A549 (cell line): ENCODE data around the gene LAMA2. TPM values are rescaled to one million over a fixed set of nuclear protein-coding genes. Genes with fewer than 3 reads are reported as not detected.

Experiments used
- ATAC-seq, 2 experiments: fragments of 200-7000 bp in 1 of 2; fragments of >200 bp in 1 of 2; cut with Nextera tagmentation in 1 of 2; cut with Tn5 transposase in 1 of 2; 3 replicates each; pipeline versions ENCODE4 v1.8.0 to v1.9.1; 2018 to 2020; ENCODE audit warnings: mild to moderate bottlenecking in 1 of 2, moderate library complexity in 1 of 2
- CTCF ChIA-PET: fragments of 300-600 bp; sonication (Branson Sonifier 250); formaldehyde crosslinking; extraction: SDS; loops from one replicate; lab custom pipeline; 2021; ENCODE audit warnings: antibody characterized with exemption, inconsistent platforms; lab: Yijun Ruan, JAX
- POLR2A ChIA-PET: fragments of 350-600 bp; formaldehyde crosslinking; extraction: SDS; loops from one replicate; lab custom pipeline; 2021; ENCODE audit warnings: antibody characterized with exemption, inconsistent platforms; lab: Yijun Ruan, JAX
- DNase-seq, 2 experiments: peaks; one replicate each; pipeline versions ENCODE4 v3.0.0 to v3.0.0-alpha.2; 2011 to 2016; ENCODE audit warnings: low read depth in 1 of 2, low spot score in 1 of 2
- FAIRE-seq: peaks from 2 replicates; lab custom pipeline; 2011; peaks lifted over from hg19 to GRCh38; lab: Jason Lieb, UNC
- H3K27ac ChIP-seq, 2 experiments: fragments of >200 bp; sonication (Bioruptor Twin); formaldehyde crosslinking; 3 replicates each; pipeline ENCODE4 v1.5.1; 2016 to 2017
- H3K4me1 ChIP-seq: fragments of >200 bp; sonication (Bioruptor Twin); formaldehyde crosslinking; 3 replicates; pipeline ENCODE4 v1.6.1; 2016
- H3K4me2 ChIP-seq: fragments of >200 bp; sonication (Bioruptor Twin); formaldehyde crosslinking; 3 replicates; pipeline ENCODE4 v1.6.1; 2016
- H3K4me3 ChIP-seq: fragments of >200 bp; sonication (Bioruptor Twin); formaldehyde crosslinking; 3 replicates; pipeline ENCODE4 v1.5.1; 2016
- H3K9me3 ChIP-seq: fragments of >200 bp; sonication (Bioruptor Twin); formaldehyde crosslinking; 3 replicates; pipeline ENCODE4 v1.6.1; 2016
- CTCF ChIP-seq: fragments of >200 bp; sonication (Bioruptor Twin); formaldehyde crosslinking; IDR thresholded peaks from 3 replicates; pipeline ENCODE4 v1.5.1; 2016
- EHF ChIP-seq: fragments of 250-450 bp; sonication (Bioruptor Pico); IDR thresholded peaks from 2 replicates; pipeline ENCODE4 v1.5.0; 2020; ENCODE audit warnings: mild to moderate bottlenecking
- EHMT2 ChIP-seq: fragments of 200-600 bp; sonication (generic); IDR thresholded peaks from 2 replicates; pipeline ENCODE4 v1.6.1; 2016; ENCODE audit warnings: antibody characterized with exemption, low read depth, mild to moderate bottlenecking, moderate library complexity
- EP300 ChIP-seq, 2 experiments: fragments of >200 bp; sonication (Bioruptor Twin); formaldehyde crosslinking; IDR thresholded peaks; 2 replicates in 1 of 2; 3 replicates in 1 of 2; pipeline ENCODE4 v1.6.1; 2016 to 2017
- FOSB ChIP-seq: fragments of 250-450 bp; sonication (Bioruptor Pico); IDR thresholded peaks from 2 replicates; pipeline ENCODE4 v1.5.0; 2020; ENCODE audit warnings: mild to moderate bottlenecking, moderate library complexity
- FOXS1 ChIP-seq: fragments of 250-450 bp; sonication (Bioruptor Pico); IDR thresholded peaks from 2 replicates; pipeline ENCODE4 v1.5.0; 2020; ENCODE audit warnings: mild to moderate bottlenecking, moderate library complexity
- GATA3 ChIP-seq: IDR thresholded peaks from 2 replicates; pipeline ENCODE4 v1.6.1; 2012; ENCODE audit warnings: borderline replicate concordance
- HES2 ChIP-seq: fragments of >200 bp; sonication (Bioruptor Twin); formaldehyde crosslinking; IDR thresholded peaks from 2 replicates; pipeline ENCODE4 v1.6.1; 2016
- HMGXB4 ChIP-seq: fragments of 250-450 bp; sonication (Bioruptor Pico); IDR thresholded peaks from 2 replicates; pipeline ENCODE4 v1.5.0; 2021; ENCODE audit warnings: mild to moderate bottlenecking, moderate library complexity, borderline replicate concordance
- KDM1A ChIP-seq: fragments of 200-600 bp; sonication (generic); IDR thresholded peaks from 2 replicates; pipeline ENCODE4 v1.6.1; 2016; ENCODE audit warnings: low read depth, mild to moderate bottlenecking
- MAX ChIP-seq: IDR thresholded peaks from 2 replicates; pipeline ENCODE4 v1.6.1; 2012
- MYC ChIP-seq: IDR thresholded peaks from 2 replicates; pipeline ENCODE4 v1.6.1; 2012; ENCODE audit warnings: mild to moderate bottlenecking, inconsistent platforms, low read length, improper control_type of control experiment, borderline replicate concordance
- NPAS2 ChIP-seq: fragments of 250-450 bp; sonication (Bioruptor Pico); IDR thresholded peaks from 2 replicates; pipeline ENCODE4 v1.8.0; 2022; ENCODE audit warnings: mild to moderate bottlenecking, moderate library complexity, borderline replicate concordance
- RAD21 ChIP-seq, 2 experiments: fragments of >200 bp in 1 of 2; sonication (Bioruptor Twin) in 1 of 2; formaldehyde crosslinking in 1 of 2; IDR thresholded peaks in 1 of 2; conservative IDR thresholded peaks in 1 of 2; 2 replicates in 1 of 2; 3 replicates in 1 of 2; pipeline ENCODE4 v1.6.1; 2012 to 2018; ENCODE audit warnings: inconsistent platforms in 1 of 2
- RARB ChIP-seq: fragments of 250-450 bp; sonication (Bioruptor Pico); IDR thresholded peaks from 2 replicates; pipeline ENCODE4 v1.8.0; 2021; ENCODE audit warnings: mild to moderate bottlenecking, moderate library complexity
- RCOR1 ChIP-seq: fragments of 150-350 bp; IDR thresholded peaks from 2 replicates; pipeline ENCODE4 v1.6.1; 2014; ENCODE audit warnings: antibody characterized with exemption, low read length, low read depth
- RFX5 ChIP-seq: fragments of 450-650 bp; IDR thresholded peaks from 2 replicates; pipeline ENCODE4 v1.7.1; 2014; ENCODE audit warnings: antibody characterized with exemption, mild to moderate bottlenecking, moderate library complexity
- RNF2 ChIP-seq: fragments of 200-600 bp; sonication (generic); IDR thresholded peaks from 2 replicates; pipeline ENCODE4 v1.6.1; 2016; ENCODE audit warnings: low read depth, mild to moderate bottlenecking, antibody characterized with exemption, moderate library complexity, borderline replicate concordance
- SMC3 ChIP-seq: fragments of >200 bp; sonication (Bioruptor Twin); formaldehyde crosslinking; IDR thresholded peaks from 3 replicates; pipeline ENCODE4 v1.6.1; 2018; ENCODE audit warnings: inconsistent platforms
- USF2 ChIP-seq: fragments of 450-650 bp; IDR thresholded peaks from 2 replicates; pipeline ENCODE4 v1.6.1; 2014; ENCODE audit warnings: antibody characterized with exemption
- ZNF302 ChIP-seq: fragments of 250-450 bp; sonication (Bioruptor Pico); IDR thresholded peaks from 2 replicates; pipeline ENCODE4 v1.9.0; 2021; ENCODE audit warnings: inconsistent platforms, mild to moderate bottlenecking, moderate library complexity
- WGBS: methylation state at CpG from one replicate; pipeline ENCODE4 v1.1.6; 2017; ENCODE audit errors: missing lambda C conversion rate; 5-methylcytosine and 5-hydroxymethylcytosine counted together
- polyA plus RNA-seq, 4 experiments: library from polyadenylated mRNA; depleted of rRNA in 3 of 4; stranded (reverse); fragments of >200 nt; fragmentation: RNase III in 1 of 4; extraction: RNeasy Plus Mini Kit Qiagen cat#74134 plus additional on column Dnase treatment in 1 of 4; gene quantifications; 2 replicates in 3 of 4; 3 replicates in 1 of 4; pipeline ENCODE4 v1.2.3, GENCODE V29; 2011 to 2017

LAMA2 gene
- polyA plus RNA-seq, 2 of the 4 experiments (the other 2 are of a cell fraction): 0.21 to 1.3 TPM

- CTCF ChIA-PET: interaction anchor here (2.0 kb wide), 1 partner anchor 13 kb away, joined by 5 read pairs; no protein-coding TSS in a partner anchor
- Histone ChIP-seq H3K27ac (no peak overlapping the region), H3K9me3 (no peaks in the 10 kb centered on the region), H3K4me1 (no peaks in the 10 kb centered on the region), H3K4me3 (no peak overlapping the region), H3K4me2 (no peak overlapping the region)
- 0% methylated on average over 1 of the region's 1 CpG for WGBS
- ATAC-seq (no peak), DNase-seq (no peak), FAIRE-seq (no peak)
- TF ChIP-seq EHF (no peak), EP300 (IDR thresholded peaks at IDR 0.05) (no peak), HMGXB4 (CRISPR knock-in tag) (no peak), KDM1A (no peak), CTCF (no peak), MAX (no peak), MYC (no peak), FOSB (CRISPR knock-in tag) (no peak), GATA3 (no peak)
- POLR2A ChIA-PET: no interaction called here
Observed at GRCh38 chr6:129238991-129239390, 356.1 kb downstream of the LAMA2 start.

GRCh38 chr6:129239825-129240491 is 357.0 kb downstream of the LAMA2 start:
- no peaks in the 10 kb centered on the region for H3K4me1 ChIP-seq
- FAIRE-seq (no peak), DNase-seq (no peak), ATAC-seq (no peak)
- no peak overlapping the region for H3K4me2 ChIP-seq
- TF ChIP-seq FOXS1 (CRISPR knock-in tag): no peak
- TF ChIP-seq RCOR1: no peak
- 63% methylated on average over 10 of the region's 10 CpGs for WGBS
- H3K9me3 ChIP-seq: no peaks in the 10 kb centered on the region
- POLR2A ChIA-PET: no interaction called here
- H3K27ac ChIP-seq: no peak overlapping the region
- CTCF ChIA-PET: interaction anchor here (1.1 to 1.5 kb wide), 2 partner anchors 10 to 12 kb away, joined by 4 read pairs; no protein-coding TSS in a partner anchor
- H3K4me3 ChIP-seq: no peak overlapping the region

GRCh38 chr6:129240492-129240853 is 357.5 kb downstream of the LAMA2 start:
- Histone ChIP-seq H3K4me2 (no peak overlapping the region), H3K9me3 (no peaks in the 10 kb centered on the region), H3K4me3 (no peak overlapping the region), H3K4me1 (no peaks in the 10 kb centered on the region), H3K27ac (no peak overlapping the region)
- FAIRE-seq (no peak), ATAC-seq (no peak), DNase-seq (no peak)
- ChIA-PET POLR2A (no interaction called here), CTCF (interaction anchor here (1.1 to 1.5 kb wide), 2 partner anchors 10 to 11 kb away, joined by 4 read pairs; no protein-coding TSS in a partner anchor)
- 12% methylated on average over 2 of the region's 2 CpGs for WGBS
- TF ChIP-seq RARB (CRISPR knock-in tag) (no peak), HES2 (no peak), RCOR1 (no peak), FOSB (CRISPR knock-in tag) (no peak), RFX5 (no peak), CTCF (no peak), HMGXB4 (CRISPR knock-in tag) (no peak), ZNF302 (CRISPR knock-in tag) (no peak), EP300 (IDR thresholded peaks at IDR 0.05) (no peak), NPAS2 (CRISPR knock-in tag) (no peak), RNF2 (no peak), RAD21 (conservative IDR thresholded peaks at IDR 0.05 in 1 of 2, IDR thresholded peaks at IDR 0.05 in 1 of 2) (no peak), EHMT2 (no peak), MYC (no peak), SMC3 (no peak), USF2 (no peak)
